ENCODE measurements around the gene IQSEC2.

GRCh38 chrX:53291596-53291995, 10.2 kb upstream of the IQSEC2 start:
- TF ChIP-seq CTCF (IDR thresholded peaks at IDR 0.05; ENCODE audit: control extremely low read depth in 1 of 3, insufficient read depth in 1 of 3, low read depth in 1 of 3, low read length in 3 of 3) (no peak), BCL11A (IDR thresholded peaks at IDR 0.05; ENCODE audit: low read depth in 2 of 2, low read length in 2 of 2) (no peak), RXRA (IDR thresholded peaks at IDR 0.05; ENCODE audit: insufficient read depth, low read depth, low read length) (no peak), MAX (IDR thresholded peaks at IDR 0.05) (no peak)

Measured in H1 (cell line).